Activated CD8-positive, alpha-beta memory T cell treated with anti-CD3 and anti-CD28 coated beads for 36 hours (primary cell): ENCODE data around the gene PKP2. TPM values are rescaled to one million over a fixed set of nuclear protein-coding genes. Genes with fewer than 3 reads are reported as not detected.
"Not testable (repeated sequence)": the region's sequence is repeated elsewhere in the genome, so short reads cannot be mapped to it uniquely, and the experiment has no call there.

Experiments used
- CTCF ChIA-PET: fragments of 350-600 bp; sonication (Branson Sonifier 250); formaldehyde crosslinking; loops from one replicate; lab custom pipeline; 2021; ENCODE audit warnings: antibody characterized with exemption; lab: Charles Lee
- POLR2A ChIA-PET: fragments of 350-600 bp; sonication (Branson Sonifier 250); formaldehyde crosslinking; loops from one replicate; lab custom pipeline; 2021; ENCODE audit warnings: antibody characterized with exemption; lab: Charles Lee
- total RNA-seq, 2 experiments: library from RNA; stranded (reverse); gene quantifications; one replicate each; pipeline ENCODE4 v1.2.3, GENCODE V29; 2021

Gene PKP2
- total RNA-seq, 2 experiments from 2014 or later = 0.08 to 0.19 TPM

DNA sequence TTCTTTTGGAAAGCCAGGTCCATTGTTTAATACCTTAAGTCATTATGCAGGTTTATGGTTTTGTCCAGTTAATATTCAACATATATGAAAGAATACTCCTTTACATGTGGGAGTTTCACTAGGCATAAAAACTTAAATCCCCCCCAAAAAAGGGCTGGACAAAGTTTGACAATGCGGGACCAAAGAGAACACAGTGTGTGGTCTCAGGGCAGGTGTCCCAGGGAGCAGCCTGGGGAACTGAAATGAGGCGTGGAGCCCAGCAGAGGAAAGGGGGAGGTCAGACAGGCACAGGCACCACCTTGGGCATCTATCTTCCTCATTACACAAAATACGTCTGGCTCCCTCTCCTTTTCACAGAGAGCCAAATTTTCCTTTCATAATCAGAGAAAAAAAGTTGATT, 22.5 kb downstream of the PKP2 start:
- POLR2A ChIA-PET = no interaction called here
- CTCF ChIA-PET = no interaction called here

DNA sequence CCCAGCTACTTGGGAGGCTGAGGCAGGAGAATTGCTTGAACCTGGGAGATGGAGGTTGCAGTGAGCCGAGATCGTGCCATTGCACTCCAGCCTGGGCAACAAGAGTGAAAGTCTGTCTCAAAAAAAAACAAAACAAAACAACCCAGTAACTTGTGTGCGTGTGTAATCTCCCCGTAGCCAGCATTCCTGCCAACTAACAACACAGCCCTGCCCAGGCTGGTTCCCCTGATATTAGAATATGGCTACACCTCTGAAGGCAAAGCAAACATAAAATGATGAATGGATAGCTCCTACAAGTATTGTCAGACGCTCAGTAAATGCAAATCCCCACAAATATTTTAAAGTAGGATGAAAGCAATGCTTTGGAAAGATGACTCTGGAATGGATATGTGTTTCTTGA, 24.2 kb downstream of the PKP2 start:
- CTCF ChIA-PET, POLR2A ChIA-PET: not testable (repeated sequence)

- ChIA-PET CTCF (no interaction called here), POLR2A (no interaction called here)
Measured at GRCh38 chr12:32870716-32871115, 25.9 kb downstream of the PKP2 start.

GRCh38 chr12:32868885-32869284, 27.7 kb downstream of the PKP2 start:
- ChIA-PET POLR2A (no interaction called here), CTCF (no interaction called here)

- POLR2A ChIA-PET = no interaction called here
- CTCF ChIA-PET = no interaction called here
Measured at GRCh38 chr12:32864731-32865130, 31.8 kb downstream of the PKP2 start.

DNA sequence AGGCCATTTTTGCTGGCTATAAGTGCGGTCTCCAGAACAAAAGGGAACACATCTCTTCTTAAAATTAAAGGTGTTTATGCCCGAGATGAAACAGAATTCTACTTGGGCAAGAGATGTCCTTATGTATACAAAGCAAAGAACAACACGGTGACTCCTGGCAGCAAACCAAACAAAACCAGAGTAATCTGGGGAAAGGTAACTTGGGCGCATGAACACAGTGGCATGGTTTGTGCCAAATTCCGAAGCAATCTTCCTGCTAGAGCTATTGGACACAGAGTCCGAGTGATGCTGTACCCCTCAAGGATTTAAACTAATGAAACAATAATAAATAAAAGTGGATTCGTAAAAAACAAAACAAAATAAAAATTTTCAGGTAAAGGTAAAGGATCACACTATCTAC, 33.4 kb downstream of the PKP2 start:
- POLR2A ChIA-PET = no interaction called here
- CTCF ChIA-PET = no interaction called here

GRCh38 chr12:32861658-32862057, 34.9 kb downstream of the PKP2 start:
- CTCF ChIA-PET, POLR2A ChIA-PET: not testable (repeated sequence)

DNA sequence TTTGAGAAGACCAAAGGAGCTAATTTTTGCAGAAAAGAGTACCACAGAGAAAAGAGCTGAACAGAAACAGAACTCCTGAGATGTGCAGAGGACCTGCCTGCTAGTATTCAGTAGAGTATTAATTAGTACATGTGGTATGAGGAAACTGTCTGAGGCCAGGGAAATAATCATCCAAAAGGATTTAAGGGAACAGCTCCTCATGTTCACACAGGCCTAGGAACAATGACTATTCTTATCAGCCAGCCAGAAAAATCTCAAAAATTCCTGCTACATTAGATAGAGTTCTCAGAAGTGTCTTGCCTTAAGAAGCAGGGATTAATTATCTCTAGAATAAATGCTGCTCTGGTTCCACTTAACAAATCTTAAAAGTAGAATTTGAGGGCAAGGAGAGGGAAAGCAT, 36.4 kb downstream of the PKP2 start:
- POLR2A ChIA-PET = no interaction called here

GRCh38 chr12:32859389-32859788, 37.2 kb downstream of the PKP2 start:
- CTCF ChIA-PET = no interaction called here

More for the DNA sequence above, 36.4 kb downstream of the PKP2 start:
- CTCF ChIA-PET = no interaction called here

DNA sequence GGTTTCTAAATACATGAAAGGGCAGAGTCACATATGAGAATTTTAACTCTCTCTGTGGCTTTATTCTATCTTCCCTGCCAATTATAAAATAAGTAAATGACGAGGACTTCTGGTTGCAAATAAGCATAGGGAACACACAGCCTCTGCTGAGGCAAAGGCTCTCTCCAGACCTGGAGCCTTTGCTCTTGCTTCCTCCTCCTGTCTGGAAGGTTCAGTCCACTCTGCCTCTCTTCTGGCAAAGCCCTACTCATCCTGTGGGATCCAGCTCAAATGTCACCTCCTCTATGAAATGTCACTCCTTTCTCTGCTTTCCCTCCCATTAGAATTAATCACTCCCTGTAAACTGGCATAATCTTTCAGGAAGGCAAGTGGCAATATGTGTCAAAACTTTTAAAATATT, 41.9 kb downstream of the PKP2 start:
- ChIA-PET CTCF (interaction anchor here (0.6 kb wide), 1 partner anchor 20 kb away, joined by 3 read pairs; no protein-coding TSS in a partner anchor), POLR2A (no interaction called here)

More at GRCh38 chr12:32859389-32859788, 37.2 kb downstream of the PKP2 start:
- POLR2A ChIA-PET = no interaction called here

- POLR2A ChIA-PET = no interaction called here
- CTCF ChIA-PET = interaction anchor here (0.6 kb wide), 1 partner anchor 19 kb away, joined by 3 read pairs; no protein-coding TSS in a partner anchor
Measured at GRCh38 chr12:32854097-32854496, 42.5 kb downstream of the PKP2 start.

DNA sequence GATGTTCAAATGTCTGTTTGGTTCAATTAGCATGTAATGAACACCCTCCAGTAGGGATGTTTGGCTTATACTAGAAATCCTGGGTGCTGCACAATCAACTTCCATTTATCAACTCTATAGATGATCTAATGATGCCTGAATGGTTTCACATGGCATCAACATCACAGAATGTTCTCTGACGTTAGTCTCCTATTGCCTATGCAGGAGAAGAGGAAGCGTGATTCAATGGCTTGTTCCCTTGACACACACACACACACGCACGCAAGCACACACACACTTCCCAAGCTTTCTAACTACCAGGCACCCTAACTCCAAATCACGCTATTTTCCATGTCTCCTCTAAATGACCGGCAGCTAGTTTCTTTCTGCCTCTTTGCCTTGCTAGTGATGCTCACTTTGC, 49.3 kb downstream of the PKP2 start:
- POLR2A ChIA-PET = no interaction called here
- CTCF ChIA-PET = no interaction called here

DNA sequence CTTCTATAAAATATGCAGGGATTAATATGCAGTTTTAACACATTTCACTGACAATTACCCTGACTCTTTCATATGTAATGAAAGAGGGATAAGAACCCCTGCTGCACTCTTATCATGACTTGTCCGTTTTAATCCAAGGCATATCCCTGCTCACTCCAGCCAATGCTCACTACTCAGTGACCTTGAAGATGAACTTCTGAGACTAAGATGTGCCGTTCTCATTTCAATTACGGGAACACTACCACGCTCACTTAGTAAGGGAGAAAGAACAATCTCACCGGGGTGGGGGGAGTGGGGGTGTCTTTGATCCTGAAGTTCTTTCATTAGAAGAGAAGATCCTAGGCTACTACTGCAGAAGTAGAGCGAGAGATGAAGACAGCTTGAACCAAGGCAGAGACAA, 50.5 kb downstream of the PKP2 start:
- CTCF ChIA-PET = no interaction called here
- POLR2A ChIA-PET = no interaction called here

GRCh38 chr12:32843528-32844095, 53.0 kb downstream of the PKP2 start:
- ChIA-PET CTCF (no interaction called here), POLR2A (no interaction called here)

DNA sequence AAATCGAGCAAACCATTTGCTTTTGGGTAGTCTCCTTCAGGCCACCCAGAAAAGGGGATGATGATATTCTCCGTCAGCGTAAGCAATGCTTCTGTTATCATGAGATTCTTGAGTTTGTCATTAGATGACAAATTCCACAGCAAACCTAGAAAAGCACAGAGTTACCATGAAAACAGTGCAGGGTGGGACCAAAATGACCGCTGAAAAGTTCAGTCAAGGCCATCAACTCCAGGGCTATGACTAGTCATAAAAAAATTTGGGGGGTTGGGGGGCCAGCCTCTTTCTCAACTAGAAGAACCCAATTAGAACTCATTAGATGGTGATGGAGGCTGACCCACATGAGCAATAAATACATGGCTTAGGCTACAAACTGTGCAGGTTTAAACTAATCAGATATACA, 55.5 kb downstream of the PKP2 start:
- ChIA-PET CTCF (no interaction called here), POLR2A (no interaction called here)

- CTCF ChIA-PET = no interaction called here
- POLR2A ChIA-PET = no interaction called here
Measured at GRCh38 chr12:32839828-32840227, 56.7 kb downstream of the PKP2 start.

DNA sequence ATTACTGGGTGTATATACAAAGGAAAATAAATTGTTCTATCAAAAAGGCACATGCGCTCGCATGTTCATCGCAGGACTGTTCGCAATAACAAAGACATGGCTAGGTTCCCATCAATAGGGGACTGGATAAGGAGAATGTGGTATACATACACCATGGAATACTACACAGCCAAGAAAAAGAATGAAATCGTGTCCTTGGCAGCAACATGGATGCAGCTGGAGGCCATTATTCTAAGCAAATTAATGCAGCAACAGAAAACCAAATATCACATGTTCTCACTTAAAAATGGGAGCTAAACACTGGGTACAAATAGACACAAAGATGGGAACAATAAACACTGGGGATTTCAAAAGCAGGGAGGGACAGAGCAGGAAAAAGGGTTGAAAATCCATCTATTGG, 58.6 kb downstream of the PKP2 start:
- ChIA-PET POLR2A (no interaction called here), CTCF (no interaction called here)

DNA sequence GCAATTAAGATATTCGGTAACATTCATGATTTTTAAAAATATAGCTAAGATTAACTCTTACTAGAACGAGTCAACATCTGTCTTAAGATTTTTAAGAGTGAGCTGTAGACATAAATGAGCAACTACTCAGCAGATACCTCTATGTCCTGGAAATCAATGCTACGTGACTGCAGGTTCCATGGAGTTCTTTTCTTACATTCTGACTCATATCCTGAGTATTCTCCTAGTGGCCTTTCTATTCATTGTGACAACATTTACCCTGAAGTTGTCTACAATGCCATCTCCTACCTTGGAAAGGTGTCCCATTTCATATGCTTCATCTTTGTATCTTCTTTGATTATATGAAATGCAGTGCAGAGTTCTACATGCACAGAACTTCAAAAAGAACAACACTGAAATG, 59.9 kb downstream of the PKP2 start:
- CTCF ChIA-PET = no interaction called here

GRCh38 chr12:32834122-32834521, 62.5 kb downstream of the PKP2 start:
- ChIA-PET POLR2A (no interaction called here), CTCF (no interaction called here)

More for the DNA sequence above, 59.9 kb downstream of the PKP2 start:
- POLR2A ChIA-PET = no interaction called here

DNA sequence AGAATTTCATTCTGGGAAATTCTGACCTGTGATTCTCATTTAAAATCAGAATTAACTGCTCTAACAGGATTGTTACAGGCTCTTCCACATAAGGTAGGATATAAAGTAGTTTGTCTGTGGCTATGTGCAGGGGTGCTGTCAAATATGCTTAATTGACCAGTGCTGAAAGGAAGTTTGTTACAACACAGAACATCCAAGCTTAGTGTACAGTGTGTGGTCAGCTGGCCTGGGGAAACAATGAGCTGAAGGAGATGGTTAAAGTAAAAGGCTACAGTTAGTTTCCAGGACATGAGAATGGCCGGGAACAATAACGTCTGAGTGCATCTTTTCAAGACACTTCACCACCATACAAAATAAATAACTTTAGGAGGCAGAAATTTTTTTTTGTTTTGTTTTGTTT, 68.0 kb downstream of the PKP2 start:
- POLR2A ChIA-PET = interaction anchor here (0.5 kb wide), 1 partner anchor 149 kb away, joined by 3 read pairs; no protein-coding TSS in a partner anchor
- CTCF ChIA-PET = no interaction called here

GRCh38 chr12:32828120-32828519, 68.5 kb downstream of the PKP2 start:
- POLR2A ChIA-PET = interaction anchor here (0.5 kb wide), 1 partner anchor 149 kb away, joined by 3 read pairs; no protein-coding TSS in a partner anchor
- CTCF ChIA-PET = no interaction called here
